Immature natural killer cell (primary cell): ENCODE results near the gene HAL. TPM values are rescaled to one million over a fixed set of nuclear protein-coding genes. Genes with fewer than 3 reads are reported as not detected.
"Not testable (repeated sequence)": the region's sequence is repeated elsewhere in the genome, so short reads cannot be mapped to it uniquely, and the experiment has no call there.

Experiments used
- DNase-seq, 3 donors: peaks; one replicate each; pipeline ENCODE4 v3.0.0; 2022; ENCODE audit warnings: mixed read lengths in 1 of 3
- H3K27ac Mint-ChIP-seq, 6 donors: one replicate each; pipeline ENCODE4 v1.8.0; 2020; ENCODE audit warnings: mixed read lengths in 6 of 6, mild to moderate bottlenecking in 5 of 6, inconsistent platforms in 4 of 6, moderate library complexity in 3 of 6
- H3K27me3 Mint-ChIP-seq, 3 donors: one replicate each; pipeline ENCODE4 v1.8.0; 2020 to 2021; ENCODE audit warnings: low read depth in 3 of 3, mild to moderate bottlenecking in 3 of 3, mixed read lengths in 3 of 3, moderate library complexity in 3 of 3, inconsistent platforms in 1 of 3
- H3K36me3 Mint-ChIP-seq, 3 donors: one replicate each; pipeline ENCODE4 v1.8.0; 2020; ENCODE audit warnings: mixed read lengths in 3 of 3, inconsistent platforms in 2 of 3, mild to moderate bottlenecking in 2 of 3
- H3K4me1 Mint-ChIP-seq, 2 donors: one replicate each; pipeline ENCODE4 v1.8.0; 2020; ENCODE audit warnings: inconsistent platforms in 2 of 2, mild to moderate bottlenecking in 2 of 2, mixed read lengths in 2 of 2, moderate library complexity in 1 of 2
- H3K4me3 Mint-ChIP-seq, 5 donors: one replicate each; pipeline ENCODE4 v1.8.0; 2020; ENCODE audit warnings: mild to moderate bottlenecking in 5 of 5, mixed read lengths in 5 of 5, inconsistent platforms in 3 of 5, moderate library complexity in 3 of 5
- H3K9me3 Mint-ChIP-seq, 6 donors: one replicate each; pipeline ENCODE4 v1.8.0; 2020; ENCODE audit warnings: mild to moderate bottlenecking in 6 of 6, mixed read lengths in 6 of 6, inconsistent platforms in 4 of 6, moderate library complexity in 3 of 6
- polyA plus RNA-seq, 3 donors: library from polyadenylated mRNA; unstranded; fragments of 300-500 nt; fragmentation: Illumina TruSeq; gene quantifications; one replicate each; pipeline ENCODE4 v1.2.3, GENCODE V29; 2021

HAL gene
- polyA plus RNA-seq, 3 donors from 2014 or later = 0.21 to 0.34 TPM; not detected in 1

- no peak overlapping the region for H3K4me3 Mint-ChIP-seq
- H3K27me3 Mint-ChIP-seq = peaks cover 0 to 1% (median 0%) of the 10 kb centered on the region in 3 donors
- no peaks in the 10 kb centered on the region for H3K4me1 Mint-ChIP-seq
- peaks cover 0 to 13% (median 0%) of the 10 kb centered on the region in 3 donors for H3K36me3 Mint-ChIP-seq
- DNase-seq = no peak
- H3K9me3 Mint-ChIP-seq = no peaks in the 10 kb centered on the region
- no peak overlapping the region for H3K27ac Mint-ChIP-seq
Observed at GRCh38 chr12:95977764-95978305, 18.3 kb downstream of the HAL start.

- no peak for DNase-seq
- Mint-ChIP-seq H3K27ac (no peak overlapping the region), H3K36me3 (peaks cover 0 to 13% (median 0%) of the 10 kb centered on the region in 3 donors), H3K27me3 (peaks cover 0 to 1% (median 0%) of the 10 kb centered on the region in 3 donors), H3K4me3 (no peak overlapping the region), H3K4me1 (no peaks in the 10 kb centered on the region), H3K9me3 (no peaks in the 10 kb centered on the region)
Observed at GRCh38 chr12:95976416-95976832, 19.7 kb downstream of the HAL start.

DNA sequence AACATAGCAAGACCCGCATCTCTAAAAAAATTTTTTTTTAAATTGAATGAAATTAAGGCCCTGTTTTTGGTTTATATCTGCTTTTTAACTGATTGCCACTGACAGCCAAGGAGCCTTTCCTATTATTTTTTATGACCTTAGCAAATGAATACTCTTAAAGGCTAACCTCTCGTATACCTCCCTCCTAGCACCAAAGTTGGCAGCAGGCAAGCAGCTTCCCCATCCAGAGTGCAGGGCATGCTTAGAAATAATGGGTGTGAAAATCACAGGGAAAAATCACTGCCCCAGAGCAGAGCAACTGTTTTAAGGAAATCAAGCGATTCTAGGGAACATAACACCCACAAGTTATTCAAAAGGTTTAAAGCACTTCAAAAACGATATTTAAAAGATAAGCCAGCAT, 20.7 kb downstream of the HAL start:
- DNase-seq = no peak
- Mint-ChIP-seq H3K36me3 (peaks cover 0 to 13% (median 0%) of the 10 kb centered on the region in 3 donors), H3K27ac (no peak overlapping the region), H3K4me1 (no peaks in the 10 kb centered on the region), H3K9me3 (no peaks in the 10 kb centered on the region), H3K4me3 (no peak overlapping the region), H3K27me3 (peaks cover 0 to 1% (median 0%) of the 10 kb centered on the region in 3 donors)

DNA sequence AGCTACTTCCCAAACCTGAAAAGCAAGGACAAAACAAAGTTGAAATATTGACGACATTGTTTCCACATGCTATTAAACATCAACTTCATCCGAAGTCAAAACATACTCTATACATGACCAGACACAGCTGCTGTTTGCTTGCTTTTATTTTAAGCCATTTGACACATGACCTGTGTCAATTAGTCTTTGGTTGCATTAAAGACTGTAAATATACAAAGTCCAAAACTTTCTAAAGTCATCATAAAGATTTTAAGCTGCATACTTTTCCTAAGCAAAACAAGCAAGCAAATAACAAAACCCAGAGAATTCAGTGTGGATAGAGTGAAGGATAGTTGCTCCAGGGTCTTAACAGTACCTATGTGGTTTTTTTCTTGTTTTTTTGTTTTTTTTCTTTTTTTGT, 21.8 kb downstream of the HAL start:
- peaks cover 0 to 1% (median 0%) of the 10 kb centered on the region in 3 donors for H3K27me3 Mint-ChIP-seq
- no peak overlapping the region for H3K4me3 Mint-ChIP-seq
- no peaks in the 10 kb centered on the region for H3K4me1 Mint-ChIP-seq
- peaks cover 0 to 13% (median 0%) of the 10 kb centered on the region in 3 donors for H3K36me3 Mint-ChIP-seq
- no peak overlapping the region for H3K27ac Mint-ChIP-seq
- H3K9me3 Mint-ChIP-seq = no peaks in the 10 kb centered on the region
- no peak for DNase-seq

GRCh38 chr12:95972832-95973456, 23.2 kb downstream of the HAL start:
- H3K36me3 Mint-ChIP-seq = peaks cover 4 to 13% (median 5%) of the 10 kb centered on the region in 3 donors
- H3K27ac Mint-ChIP-seq = no peak overlapping the region
- DNase-seq = no peak
- H3K27me3 Mint-ChIP-seq = peaks cover 0 to 1% (median 0%) of the 10 kb centered on the region in 3 donors
- H3K4me1 Mint-ChIP-seq = no peaks in the 10 kb centered on the region
- no peak overlapping the region for H3K4me3 Mint-ChIP-seq
- H3K9me3 Mint-ChIP-seq = no peaks in the 10 kb centered on the region

DNA sequence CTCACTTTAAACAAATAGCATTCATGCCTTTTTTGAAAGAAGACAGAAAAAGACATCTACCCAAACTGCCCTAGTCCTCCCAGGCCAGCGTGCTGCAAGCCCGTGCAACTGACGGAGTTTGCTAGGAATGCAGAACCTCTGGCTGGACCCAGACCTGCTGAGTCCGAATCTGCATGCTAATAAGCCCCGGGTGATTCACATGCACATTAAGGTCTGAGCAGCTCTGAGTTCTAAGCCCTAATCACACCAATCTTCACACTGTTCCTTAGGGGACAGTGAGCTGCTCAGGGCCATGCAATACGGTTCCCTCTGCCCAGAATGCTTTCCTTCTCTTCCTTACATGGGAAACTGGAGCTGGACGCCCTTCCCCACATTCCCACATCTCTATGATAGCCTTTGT, 25.2 kb downstream of the HAL start:
- H3K27me3 Mint-ChIP-seq = peaks cover 0 to 3% (median 0%) of the 10 kb centered on the region in 3 donors
- peaks cover 6 to 13% (median 13%) of the 10 kb centered on the region in 3 donors for H3K36me3 Mint-ChIP-seq
- no peaks in the 10 kb centered on the region for H3K4me1 Mint-ChIP-seq
- H3K9me3 Mint-ChIP-seq = no peaks in the 10 kb centered on the region
- no peak overlapping the region for H3K4me3 Mint-ChIP-seq
- no peak for DNase-seq
- no peak overlapping the region for H3K27ac Mint-ChIP-seq

DNA sequence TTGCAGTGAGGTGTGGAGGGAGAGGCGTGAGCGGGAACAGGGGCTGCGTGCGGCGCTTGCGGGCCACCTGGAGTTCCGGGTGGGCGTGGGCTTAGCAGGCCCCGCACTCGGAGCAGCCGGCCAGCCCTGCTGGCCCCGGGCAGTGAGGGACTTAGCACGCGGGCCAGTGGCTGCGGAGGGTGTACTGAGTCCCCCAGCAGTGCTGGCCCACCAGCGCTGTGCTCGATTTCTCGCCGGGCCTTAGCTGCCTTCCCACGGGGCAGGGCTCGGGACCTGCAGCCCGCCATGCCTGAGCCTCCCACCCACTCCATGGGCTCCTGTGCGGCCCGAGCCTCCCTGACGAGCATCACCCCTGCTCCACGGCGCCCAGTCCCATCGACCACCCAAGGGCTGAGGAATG, 27.0 kb downstream of the HAL start:
- not testable (repeated sequence) for H3K27me3 Mint-ChIP-seq, H3K4me3 Mint-ChIP-seq, H3K27ac Mint-ChIP-seq, H3K9me3 Mint-ChIP-seq, H3K4me1 Mint-ChIP-seq, DNase-seq
- H3K36me3 Mint-ChIP-seq = peaks cover 6 to 17% (median 13%) of the 10 kb centered on the region in 3 donors

- DNase-seq = no peak
- Mint-ChIP-seq H3K27ac (no peak overlapping the region), H3K4me3 (no peak overlapping the region), H3K4me1 (no peaks in the 10 kb centered on the region), H3K9me3 (no peaks in the 10 kb centered on the region), H3K36me3 (peaks cover 0 to 23% (median 17%) of the 10 kb centered on the region in 3 donors), H3K27me3 (peaks cover 0 to 2% (median 0%) of the 10 kb centered on the region in 3 donors)
Observed at GRCh38 chr12:95967301-95967700, 28.8 kb downstream of the HAL start.

DNA sequence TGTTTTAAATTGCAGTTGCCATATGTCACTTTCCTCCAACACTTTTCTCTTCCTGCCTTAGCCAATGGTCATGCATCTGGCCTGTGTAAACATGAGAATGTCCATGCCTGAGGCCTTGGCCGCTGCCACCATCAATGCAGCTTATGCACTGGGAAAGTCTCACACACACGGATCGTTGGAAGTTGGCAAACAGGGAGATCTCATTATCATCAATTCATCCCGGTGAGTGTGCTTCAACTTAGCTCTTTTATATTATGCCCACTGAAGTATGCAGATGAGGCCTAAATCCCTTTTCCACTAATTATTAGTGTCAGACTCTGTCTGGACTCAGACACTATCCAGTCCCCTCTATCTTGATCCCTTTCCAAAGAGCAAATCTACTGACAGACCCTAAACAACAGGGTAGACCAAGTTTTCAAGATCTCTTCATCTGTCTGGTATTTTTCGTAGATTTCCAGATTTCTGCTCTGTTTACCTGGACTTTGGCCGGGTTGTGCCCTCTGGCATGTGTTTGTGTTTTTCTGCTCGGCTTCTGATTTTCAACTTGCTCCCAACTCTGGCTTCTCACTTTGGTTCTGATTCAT, 29.8 kb downstream of the HAL start:
- no peak overlapping the region for H3K4me3 Mint-ChIP-seq
- H3K4me1 Mint-ChIP-seq = no peaks in the 10 kb centered on the region
- H3K27ac Mint-ChIP-seq = no peak overlapping the region
- H3K9me3 Mint-ChIP-seq = no peaks in the 10 kb centered on the region
- no peak for DNase-seq
- H3K36me3 Mint-ChIP-seq = peaks cover 0 to 23% (median 17%) of the 10 kb centered on the region in 3 donors
- H3K27me3 Mint-ChIP-seq = peaks cover 0 to 2% (median 0%) of the 10 kb centered on the region in 3 donors

DNA sequence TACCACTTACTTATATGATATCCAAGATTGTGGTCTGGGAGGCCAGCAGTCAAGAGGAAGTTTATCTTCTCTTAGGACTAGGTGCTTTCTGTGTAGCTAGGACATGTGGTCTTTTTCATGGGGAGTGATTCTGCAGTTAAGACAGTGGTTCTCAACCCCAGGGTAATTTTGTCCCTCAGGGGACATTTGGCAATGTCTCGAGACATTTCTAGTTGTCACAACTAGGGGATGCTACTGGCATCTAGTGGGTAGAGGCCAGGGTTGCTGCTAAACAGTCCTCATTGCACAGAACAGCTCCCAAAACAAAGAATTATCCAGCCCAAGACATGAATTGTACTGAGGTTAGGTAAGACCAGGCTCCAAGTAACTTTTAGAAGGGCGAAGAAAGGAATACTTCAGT, 33.0 kb downstream of the HAL start:
- H3K36me3 Mint-ChIP-seq = peaks cover 0 to 19% (median 14%) of the 10 kb centered on the region in 3 donors
- no peaks in the 10 kb centered on the region for H3K4me1 Mint-ChIP-seq
- H3K27ac Mint-ChIP-seq = no peak overlapping the region
- no peak for DNase-seq
- no peak overlapping the region for H3K4me3 Mint-ChIP-seq
- peaks cover 0 to 2% (median 0%) of the 10 kb centered on the region in 3 donors for H3K27me3 Mint-ChIP-seq
- no peaks in the 10 kb centered on the region for H3K9me3 Mint-ChIP-seq

DNA sequence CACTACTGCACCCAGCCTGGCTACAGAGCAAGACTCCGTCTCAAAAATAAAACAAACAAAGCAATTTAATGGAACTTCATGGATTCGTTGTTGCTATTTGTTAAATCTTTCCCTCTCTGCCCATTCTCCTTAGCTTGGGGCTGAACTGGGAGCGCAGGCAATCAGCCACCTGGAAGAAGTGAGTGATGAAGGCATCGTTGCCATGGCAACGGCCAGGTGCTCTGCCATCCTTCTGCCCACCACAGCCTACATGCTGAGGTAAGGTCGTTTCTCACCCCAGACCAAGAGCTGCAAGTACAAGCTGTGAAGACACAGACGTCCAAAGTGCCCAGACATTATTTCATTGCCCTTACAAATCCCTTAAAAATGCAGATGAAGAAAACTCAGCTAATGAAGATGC, 33.9 kb downstream of the HAL start:
- Mint-ChIP-seq H3K4me3 (no peak overlapping the region), H3K9me3 (no peaks in the 10 kb centered on the region), H3K36me3 (peaks cover 0 to 19% (median 12%) of the 10 kb centered on the region in 3 donors), H3K27me3 (peaks cover 0 to 2% (median 0%) of the 10 kb centered on the region in 3 donors), H3K27ac (no peak overlapping the region), H3K4me1 (no peaks in the 10 kb centered on the region)
- no peak for DNase-seq

GRCh38 chr12:95960241-95960640, 35.9 kb downstream of the HAL start:
- no peaks in the 10 kb centered on the region for H3K4me1 Mint-ChIP-seq
- no peak for DNase-seq
- no peak overlapping the region for H3K4me3 Mint-ChIP-seq
- no peaks in the 10 kb centered on the region for H3K9me3 Mint-ChIP-seq
- peak overlapping the region in 1 of 6 donors; percentile 17 for H3K27ac Mint-ChIP-seq
- peaks cover 0 to 4% (median 0%) of the 10 kb centered on the region in 3 donors for H3K27me3 Mint-ChIP-seq
- H3K36me3 Mint-ChIP-seq = peaks cover 0 to 6% (median 5%) of the 10 kb centered on the region in 3 donors

DNA sequence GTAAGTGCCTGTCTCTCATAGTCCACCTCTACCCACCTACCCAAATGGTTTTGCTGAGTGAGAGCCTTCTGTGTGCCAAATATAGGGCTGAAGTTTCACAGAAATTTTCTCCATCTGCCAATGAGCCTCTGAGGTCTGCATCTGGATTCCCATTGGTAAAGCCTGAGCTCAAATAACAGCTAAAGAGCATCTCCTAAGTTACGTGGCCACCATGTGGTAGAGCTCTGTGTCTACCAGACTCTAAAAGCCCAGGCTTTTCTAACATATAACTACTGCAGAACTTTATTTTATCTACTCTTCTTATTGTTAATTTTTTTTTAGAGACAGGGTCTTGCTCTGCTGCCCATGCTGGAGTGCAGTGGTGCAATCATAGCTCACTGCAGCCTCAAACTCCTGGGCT, 37.0 kb downstream of the HAL start:
- Mint-ChIP-seq H3K27me3 (peaks cover 0 to 4% (median 0%) of the 10 kb centered on the region in 3 donors), H3K9me3 (no peaks in the 10 kb centered on the region), H3K4me3 (no peak overlapping the region), H3K36me3 (peaks cover 0 to 8% (median 5%) of the 10 kb centered on the region in 3 donors), H3K4me1 (no peaks in the 10 kb centered on the region), H3K27ac (no peak overlapping the region)
- no peak for DNase-seq

DNA sequence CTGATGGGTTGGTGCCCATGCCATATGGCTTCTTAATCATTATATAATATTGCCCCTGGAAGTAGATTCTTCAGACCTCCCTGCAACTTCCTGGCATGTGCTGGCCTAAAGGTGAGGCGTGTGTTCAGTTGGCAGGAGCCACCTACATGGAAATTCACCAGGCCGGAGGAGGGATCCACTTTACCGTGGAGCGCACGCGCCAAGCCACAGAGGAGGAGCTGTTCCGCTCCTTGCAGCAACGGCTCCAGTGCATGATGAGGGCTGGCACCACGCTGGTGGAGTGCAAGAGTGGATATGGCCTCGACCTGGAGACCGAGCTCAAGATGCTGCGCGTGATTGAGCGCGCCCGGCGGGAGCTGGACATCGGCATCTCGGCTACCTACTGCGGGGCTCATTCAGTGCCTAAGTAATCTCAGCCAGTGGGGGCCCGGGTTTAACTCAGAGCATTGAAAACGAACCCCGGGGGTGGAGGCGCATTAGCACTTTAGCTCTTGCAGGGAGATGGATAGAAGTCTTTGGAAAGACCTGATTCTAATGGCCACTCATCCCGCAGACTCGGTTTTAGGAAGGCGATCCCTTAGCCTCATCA, 39.5 kb downstream of the HAL start:
- no peak for DNase-seq
- H3K4me1 Mint-ChIP-seq = no peaks in the 10 kb centered on the region
- no peak overlapping the region for H3K4me3 Mint-ChIP-seq
- no peaks in the 10 kb centered on the region for H3K9me3 Mint-ChIP-seq
- peaks cover 0 to 7% (median 0%) of the 10 kb centered on the region in 3 donors for H3K36me3 Mint-ChIP-seq
- H3K27ac Mint-ChIP-seq = no peak overlapping the region
- H3K27me3 Mint-ChIP-seq = peaks cover 0 to 8% (median 3%) of the 10 kb centered on the region in 3 donors
